IMR-90 (cell line): ENCODE results near the gene FAM180A. TPM values are rescaled to one million over a fixed set of nuclear protein-coding genes. Genes with fewer than 3 reads are reported as not detected.

Experiments used
- ATAC-seq: fragments of 200-7000 bp; cut with Tn5 transposase; 2 replicates; pipeline ENCODE4 v1.9.1; 2020; ENCODE audit warnings: low read depth, mild to moderate bottlenecking, moderate library complexity
- BruUV-seq: library from RNA; stranded (reverse); fragments of 400-500 nt; replicated peaks from 2 replicates; lab custom pipeline; 2021; lab: Mats Ljungman, UMichigan
- CTCF ChIA-PET: fragments of 300-600 bp; formaldehyde crosslinking; extraction: SDS; loops from one replicate; lab custom pipeline; 2021; ENCODE audit warnings: antibody characterized with exemption; lab: Yijun Ruan, JAX
- POLR2A ChIA-PET: fragments of 300-600 bp; sonication (Branson Sonifier 250); formaldehyde crosslinking; loops from one replicate; lab custom pipeline; 2022; ENCODE audit warnings: antibody characterized with exemption; ENCODE audit not compliant: unreplicated experiment; lab: Charles Lee
- DNase-seq: peaks from one replicate; pipeline ENCODE4 v3.0.0; 2013
- H2AFZ ChIP-seq: replicated peaks from 2 replicates; pipeline ENCODE3; 2013; ENCODE audit warnings: low read length, mild to moderate bottlenecking; ENCODE audit not compliant: poor library complexity
- H2AK5ac ChIP-seq: 2 replicates; pipeline ENCODE4 v1.6.1; 2013; ENCODE audit warnings: low read depth, low read length, inconsistent platforms
- H2AK9ac ChIP-seq: replicated peaks from 2 replicates; pipeline ENCODE3; 2013; ENCODE audit warnings: mild to moderate bottlenecking, low read depth, low read length, moderate library complexity; ENCODE audit not compliant: poor library complexity
- H2BK120ac ChIP-seq: 2 replicates; pipeline ENCODE4 v1.6.1; 2013; ENCODE audit warnings: low read depth, low read length, inconsistent platforms
- H2BK15ac ChIP-seq: 3 replicates; pipeline ENCODE4 v1.6.1; 2013; ENCODE audit warnings: low read depth, low read length, inconsistent platforms
- H2BK20ac ChIP-seq: 2 replicates; pipeline ENCODE4 v1.6.1; 2013; ENCODE audit warnings: low read depth, mild to moderate bottlenecking, inconsistent platforms, low read length, moderate library complexity
- H2BK5ac ChIP-seq: 2 replicates; pipeline ENCODE4 v1.6.1; 2013; ENCODE audit warnings: mild to moderate bottlenecking, low read depth, low read length, inconsistent platforms; ENCODE audit not compliant: poor library complexity, severe bottlenecking
- H3K14ac ChIP-seq: replicated peaks from 2 replicates; pipeline ENCODE4 v1.6.1; 2013; ENCODE audit warnings: low read depth, low read length, inconsistent platforms
- H3K18ac ChIP-seq: 2 replicates; pipeline ENCODE4 v1.6.1; 2013; ENCODE audit warnings: low read depth, low read length, control low read depth
- H3K23ac ChIP-seq: 2 replicates; pipeline ENCODE4 v1.6.1; 2013; ENCODE audit warnings: low read depth, low read length, inconsistent platforms
- H3K27ac ChIP-seq: 2 replicates; pipeline ENCODE4 v1.5.1; 2013; ENCODE audit warnings: mild to moderate bottlenecking, control low read depth, low read length; ENCODE audit not compliant: insufficient read depth
- H3K27me3 ChIP-seq: 2 replicates; pipeline ENCODE4 v1.6.1; 2013; ENCODE audit warnings: low read length; ENCODE audit not compliant: control insufficient read depth, insufficient read depth
- H3K36me3 ChIP-seq: 2 replicates; pipeline ENCODE4 v1.6.1; 2013; ENCODE audit warnings: low read length, mixed read lengths; ENCODE audit not compliant: control insufficient read depth, insufficient read depth
- H3K4ac ChIP-seq: 2 replicates; pipeline ENCODE4 v1.6.1; 2013; ENCODE audit warnings: low read depth, low read length, inconsistent platforms
- H3K4me1 ChIP-seq: 2 replicates; pipeline ENCODE4 v1.6.1; 2013; ENCODE audit warnings: low read length, mixed read lengths; ENCODE audit not compliant: control insufficient read depth, insufficient read depth
- H3K4me2 ChIP-seq: 2 replicates; pipeline ENCODE4 v1.6.1; 2013; ENCODE audit warnings: low read depth, mild to moderate bottlenecking, control low read depth, low read length, moderate library complexity
- H3K4me3 ChIP-seq: 2 replicates; pipeline ENCODE4 v1.5.1; 2013; ENCODE audit warnings: low read depth, mild to moderate bottlenecking, control low read depth, low read length, moderate library complexity; ENCODE audit not compliant: insufficient read depth
- H3K56ac ChIP-seq: 2 replicates; pipeline ENCODE4 v1.6.1; 2013; ENCODE audit warnings: low read length, inconsistent platforms; ENCODE audit not compliant: insufficient read depth; ENCODE audit errors: extremely low read depth
- H3K79me1 ChIP-seq, 2 experiments: 2 replicates each; pipeline ENCODE4 v1.6.1; 2013; ENCODE audit warnings: low read length in 2 of 2, inconsistent platforms in 1 of 2, low read depth in 1 of 2
- H3K9ac ChIP-seq: 2 replicates; pipeline ENCODE4 v1.6.1; 2013; ENCODE audit warnings: low read depth, low read length, control low read depth
- H3K9me1 ChIP-seq: 2 replicates; pipeline ENCODE4 v1.6.1; 2013; ENCODE audit warnings: low read length, inconsistent platforms; ENCODE audit not compliant: insufficient read depth
- H3K9me3 ChIP-seq: 2 replicates; pipeline ENCODE4 v1.6.1; 2013; ENCODE audit warnings: low read length; ENCODE audit not compliant: control insufficient read depth, insufficient read depth
- H4K20me1 ChIP-seq: 2 replicates; pipeline ENCODE4 v1.6.1; 2013; ENCODE audit warnings: low read length, inconsistent platforms; ENCODE audit not compliant: insufficient read depth
- H4K5ac ChIP-seq: 2 replicates; pipeline ENCODE4 v1.6.1; 2013; ENCODE audit warnings: mild to moderate bottlenecking, low read depth, low read length, control low read depth
- H4K8ac ChIP-seq, 2 experiments: 2 replicates each; pipeline ENCODE4 v1.6.1; 2013; ENCODE audit warnings: low read depth in 2 of 2, low read length in 2 of 2, control low read depth in 1 of 2, inconsistent platforms in 1 of 2
- H4K91ac ChIP-seq: 2 replicates; pipeline ENCODE4 v1.6.1; 2013; ENCODE audit warnings: low read depth, low read length, inconsistent platforms; ENCODE audit not compliant: insufficient read depth
- CHD1 ChIP-seq: IDR thresholded peaks from 2 replicates; pipeline ENCODE4 v1.6.1; 2012; ENCODE audit warnings: low read depth, low read length, improper control_type of control experiment
- ELK1 ChIP-seq: fragments of 150-350 bp; IDR thresholded peaks from 2 replicates; pipeline ENCODE4 v1.6.1; 2016; ENCODE audit warnings: low read depth, mild to moderate bottlenecking, low read length, moderate library complexity, borderline replicate concordance
- FOS ChIP-seq: fragments of 150-350 bp; IDR thresholded peaks from 2 replicates; pipeline ENCODE4 v1.6.1; 2016; ENCODE audit warnings: low read depth, low read length
- NFE2L2 ChIP-seq: fragments of 150-350 bp; IDR thresholded peaks from 2 replicates; pipeline ENCODE4 v1.6.1; 2016; ENCODE audit warnings: low read depth, mild to moderate bottlenecking, low read length
- POLR2A ChIP-seq: IDR thresholded peaks from 2 replicates; pipeline ENCODE4 v1.6.1; 2012; ENCODE audit warnings: mild to moderate bottlenecking, low read depth, low read length
- RAD21 ChIP-seq: IDR thresholded peaks from 2 replicates; pipeline ENCODE4 v1.6.1; 2012; ENCODE audit warnings: low read length, improper control_type of control experiment
- RCOR1 ChIP-seq: IDR thresholded peaks from 2 replicates; pipeline ENCODE4 v1.6.1; 2012; ENCODE audit warnings: mild to moderate bottlenecking, low read length, improper control_type of control experiment; ENCODE audit not compliant: insufficient replicate concordance
- SMC3 ChIP-seq: fragments of 150-350 bp; IDR thresholded peaks from 2 replicates; pipeline ENCODE4 v1.6.1; 2016; ENCODE audit warnings: low read depth, mild to moderate bottlenecking, antibody characterized with exemption, low read length, moderate library complexity
- WGBS, 2 experiments: methylation state at CpG; one replicate each; pipeline versions ENCODE4 v1.1.5 to v1.1.7; 2013; ENCODE audit warnings: missing lambda C conversion rate in 2 of 2; ENCODE audit not compliant: insufficient read length in 1 of 2; ENCODE audit errors: extremely low coverage in 2 of 2; 5-methylcytosine and 5-hydroxymethylcytosine counted together
- dilution Hi-C: fragments of 300-500 bp; cut with HindIII; formaldehyde crosslinking; loops from one replicate; pipeline ENCODE4 v1.14.3; 2018; ENCODE audit warnings: low sequenced_read_pairs; ENCODE audit not compliant: unreplicated experiment
- in situ Hi-C: fragments of 300-500 bp; cut with MboI; formaldehyde crosslinking; loops from 3 replicates; pipeline ENCODE4 v1.14.3; 2019; ENCODE audit warnings: low sequenced_read_pairs, inconsistent platforms, mixed read lengths
- intact Hi-C: fragments of 100-400 bp; cut with micrococcal nuclease; formaldehyde crosslinking; loops from 2 replicates; pipeline ENCODE4 v1.10.0; 2022
- polyA plus RNA-seq, 3 experiments: library from polyadenylated mRNA; depleted of rRNA; stranded (reverse); fragments of >200 nt; gene quantifications; 2 replicates each; pipeline ENCODE4 v1.2.3, GENCODE V29; 2012; ENCODE audit warnings: low replicate concordance in 1 of 3
- total RNA-seq: library from RNA; depleted of rRNA; stranded (reverse); fragments of >200 nt; gene quantifications from 2 replicates; pipeline ENCODE4 v1.2.3, GENCODE V29; 2012
- TF ChIP-seq, protein P1 (sequence below): fragments of 150-350 bp; IDR thresholded peaks from 2 replicates; pipeline ENCODE4 v1.6.1; 2017; ENCODE audit warnings: mild to moderate bottlenecking, antibody characterized with exemption, low read length, low read depth

The FAM180A gene
- total and polyA plus RNA-seq, 2 of the 4 experiments (the other 2 are of a cell fraction): 1.3 to 2.0 TPM

DNA sequence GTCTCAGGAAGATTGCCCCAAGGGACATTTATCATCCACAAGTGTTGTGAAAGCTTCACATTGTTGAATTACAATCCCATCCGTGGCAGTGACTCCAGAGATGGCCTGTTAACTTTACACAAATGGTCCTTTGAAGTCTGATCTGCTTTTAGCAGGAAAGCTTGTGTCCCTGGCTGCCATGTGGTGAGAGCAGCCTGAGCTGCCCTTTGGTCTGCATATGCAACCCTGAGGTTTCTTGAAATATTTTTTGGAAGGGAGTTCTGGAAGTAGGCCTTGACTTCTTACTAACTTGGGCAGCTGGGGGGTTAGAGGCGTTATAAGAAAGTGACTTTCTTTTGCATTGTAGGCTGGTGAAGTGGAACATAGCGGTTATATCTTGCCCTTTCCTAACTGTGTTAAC, 41.3 kb upstream of the FAM180A start:
- intact Hi-C loops: no loop called here
- CTCF ChIA-PET: interaction anchor here (1.3 kb wide), 1 partner anchor 16 kb away, joined by 3 read pairs; no protein-coding TSS in a partner anchor
- no CpG with 5 or more reads among the region's 3 CpGs for WGBS, 2 experiments

More for the DNA sequence above, 41.3 kb upstream of the FAM180A start:
- Histone ChIP-seq H3K18ac (no peak overlapping the region), H3K14ac (no peak overlapping the region), H2AK9ac (no peak overlapping the region), H3K36me3 (no peaks in the 10 kb centered on the region), H2AFZ (no peak overlapping the region), H3K27me3 (no peaks in the 10 kb centered on the region), H3K4me2 (no peak overlapping the region), H3K9ac (no peak overlapping the region), H2BK120ac (no peak overlapping the region), H3K23ac (no peak overlapping the region), H2BK15ac (no peak overlapping the region), H3K27ac (no peak overlapping the region), H2BK5ac (no peak overlapping the region), H4K20me1 (no peaks in the 10 kb centered on the region), H3K79me1 (no peaks in the 10 kb centered on the region), H2AK5ac (no peak overlapping the region), H3K9me1 (no peaks in the 10 kb centered on the region), H4K91ac (no peak overlapping the region), H3K4ac (no peak overlapping the region), H4K5ac (no peak overlapping the region), H3K9me3 (no peaks in the 10 kb centered on the region), H4K8ac (no peak overlapping the region), H3K4me1 (no peaks in the 10 kb centered on the region; the same call in 1 of the 2 replicates), H2BK20ac (no peak overlapping the region), H3K56ac (no peak overlapping the region), H3K4me3 (no peak overlapping the region)
- ATAC-seq: no peak
- TF ChIP-seq CHD1 (no peak), FOS (no peak), NFE2L2 (no peak), RCOR1 (no peak), SMC3 (no peak), ELK1 (no peak), RAD21 (no peak), POLR2A (no peak)
- TF ChIP-seq, protein P1, sequence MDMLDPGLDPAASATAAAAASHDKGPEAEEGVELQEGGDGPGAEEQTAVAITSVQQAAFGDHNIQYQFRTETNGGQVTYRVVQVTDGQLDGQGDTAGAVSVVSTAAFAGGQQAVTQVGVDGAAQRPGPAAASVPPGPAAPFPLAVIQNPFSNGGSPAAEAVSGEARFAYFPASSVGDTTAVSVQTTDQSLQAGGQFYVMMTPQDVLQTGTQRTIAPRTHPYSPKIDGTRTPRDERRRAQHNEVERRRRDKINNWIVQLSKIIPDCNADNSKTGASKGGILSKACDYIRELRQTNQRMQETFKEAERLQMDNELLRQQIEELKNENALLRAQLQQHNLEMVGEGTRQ: no peak
- BruUV-seq: no TSS peak
- POLR2A ChIA-PET: no interaction called here
- dilution Hi-C loops (no loop called here), in situ Hi-C loops (no loop called here)
- no peak for DNase-seq
